Measurements from ENCODE around the gene IGFBP6. TPM values are rescaled to one million over a fixed set of nuclear protein-coding genes. Genes with fewer than 3 reads are reported as not detected.

Gene IGFBP6
- total RNA-seq, 1 donor from 2014 or later = 21.5 TPM

DNA sequence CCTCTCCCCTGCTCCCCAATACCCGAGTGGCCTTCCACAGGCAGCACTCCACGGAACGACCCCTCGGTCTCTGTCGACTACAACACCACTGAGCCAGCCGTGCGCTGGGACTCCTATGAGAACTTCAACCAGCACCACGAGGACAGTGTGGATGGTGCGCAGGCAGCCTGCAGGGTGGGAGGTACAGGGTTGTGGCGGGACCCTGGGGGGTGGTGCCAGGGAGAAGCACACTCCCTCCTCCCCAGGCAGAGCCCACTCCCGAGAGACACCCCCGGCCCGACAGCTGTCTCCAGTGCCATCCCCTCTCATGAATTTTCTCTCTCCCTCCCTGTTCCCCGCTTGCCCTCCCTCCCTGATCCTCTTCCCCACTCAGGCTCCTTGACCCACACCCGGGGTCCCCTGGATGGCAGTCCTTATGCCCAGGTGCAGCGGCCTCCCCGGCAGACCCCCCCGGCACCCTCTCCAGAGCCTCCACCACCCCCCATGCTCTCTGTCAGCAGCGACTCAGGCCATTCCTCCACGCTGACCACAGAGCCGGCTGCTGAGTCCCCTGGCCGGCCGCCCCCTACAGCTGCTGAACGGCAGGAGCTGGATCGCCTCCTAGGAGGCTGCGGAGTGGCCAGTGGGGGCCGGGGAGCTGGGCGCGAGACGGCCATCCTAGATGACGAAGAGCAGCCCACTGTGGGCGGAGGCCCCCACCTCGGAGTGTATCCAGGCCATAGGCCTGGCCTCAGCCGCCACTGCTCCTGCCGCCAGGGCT, 38.6 kb upstream of the IGFBP6 start:
- DNase-seq (ENCODE audit: extremely low read depth, low read depth, low spot score) = no peak

DNA sequence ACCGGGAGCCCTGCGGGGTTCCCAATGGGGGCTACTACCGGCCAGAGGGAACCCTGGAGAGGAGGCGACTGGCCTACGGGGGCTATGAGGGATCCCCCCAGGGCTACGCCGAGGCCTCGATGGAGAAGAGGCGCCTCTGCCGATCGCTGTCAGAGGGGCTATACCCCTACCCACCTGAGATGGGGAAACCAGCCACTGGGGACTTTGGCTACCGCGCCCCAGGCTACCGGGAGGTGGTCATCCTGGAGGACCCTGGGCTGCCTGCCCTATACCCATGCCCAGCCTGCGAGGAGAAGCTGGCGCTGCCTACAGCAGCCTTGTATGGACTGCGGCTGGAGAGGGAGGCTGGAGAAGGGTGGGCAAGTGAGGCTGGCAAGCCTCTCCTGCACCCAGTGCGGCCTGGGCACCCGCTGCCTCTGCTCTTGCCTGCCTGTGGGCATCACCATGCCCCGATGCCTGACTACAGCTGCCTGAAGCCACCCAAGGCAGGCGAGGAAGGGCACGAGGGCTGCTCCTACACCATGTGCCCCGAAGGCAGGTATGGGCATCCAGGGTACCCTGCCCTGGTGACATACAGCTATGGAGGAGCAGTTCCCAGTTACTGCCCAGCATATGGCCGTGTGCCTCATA, 37.9 kb upstream of the IGFBP6 start:
- no peak for DNase-seq (ENCODE audit: extremely low read depth, low read depth, low spot score)

DNA sequence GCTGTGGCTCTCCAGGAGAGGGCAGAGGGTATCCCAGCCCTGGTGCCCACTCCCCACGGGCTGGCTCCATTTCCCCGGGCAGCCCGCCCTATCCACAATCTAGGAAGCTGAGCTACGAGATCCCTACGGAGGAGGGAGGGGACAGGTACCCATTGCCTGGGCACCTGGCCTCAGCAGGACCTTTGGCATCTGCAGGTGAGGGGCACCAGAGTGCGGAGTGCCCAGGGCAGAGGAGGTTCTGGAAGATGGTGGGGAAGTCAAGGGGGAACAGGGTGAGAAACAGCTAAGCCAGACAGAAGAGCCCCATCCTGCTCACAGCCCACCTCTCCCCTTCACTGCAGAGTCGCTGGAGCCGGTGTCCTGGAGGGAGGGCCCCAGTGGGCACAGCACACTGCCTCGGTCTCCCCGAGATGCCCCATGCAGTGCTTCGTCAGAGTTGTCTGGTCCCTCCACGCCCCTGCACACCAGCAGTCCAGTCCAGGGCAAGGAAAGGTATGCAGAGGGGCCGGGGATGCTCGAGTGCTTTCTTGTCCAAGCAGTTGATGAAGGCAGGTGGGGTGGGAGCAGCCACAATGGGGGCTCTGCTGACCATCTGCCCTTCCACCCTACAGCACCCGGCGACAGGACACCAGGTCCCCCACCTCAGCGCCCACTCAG, 37.3 kb upstream of the IGFBP6 start:
- no peak for DNase-seq (ENCODE audit: extremely low read depth, low read depth, low spot score)

DNA sequence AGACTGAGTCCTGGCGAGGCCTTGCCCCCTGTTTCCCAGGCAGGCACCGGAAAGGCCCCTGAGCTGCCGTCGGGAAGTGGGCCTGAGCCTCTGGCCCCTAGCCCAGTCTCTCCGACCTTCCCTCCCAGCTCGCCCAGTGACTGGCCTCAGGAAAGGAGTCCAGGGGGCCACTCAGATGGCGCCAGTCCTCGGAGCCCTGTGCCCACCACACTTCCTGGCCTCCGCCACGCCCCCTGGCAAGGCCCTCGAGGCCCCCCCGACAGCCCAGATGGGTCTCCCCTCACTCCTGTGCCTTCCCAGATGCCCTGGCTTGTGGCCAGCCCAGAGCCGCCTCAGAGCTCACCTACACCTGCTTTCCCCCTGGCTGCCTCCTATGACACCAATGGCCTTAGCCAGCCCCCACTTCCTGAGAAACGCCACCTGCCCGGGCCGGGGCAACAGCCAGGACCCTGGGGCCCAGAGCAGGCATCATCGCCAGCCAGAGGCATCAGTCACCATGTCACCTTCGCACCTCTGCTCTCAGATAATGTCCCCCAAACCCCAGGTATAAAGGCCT, 36.7 kb upstream of the IGFBP6 start:
- DNase-seq (ENCODE audit: extremely low read depth, low read depth, low spot score) = no peak

DNA sequence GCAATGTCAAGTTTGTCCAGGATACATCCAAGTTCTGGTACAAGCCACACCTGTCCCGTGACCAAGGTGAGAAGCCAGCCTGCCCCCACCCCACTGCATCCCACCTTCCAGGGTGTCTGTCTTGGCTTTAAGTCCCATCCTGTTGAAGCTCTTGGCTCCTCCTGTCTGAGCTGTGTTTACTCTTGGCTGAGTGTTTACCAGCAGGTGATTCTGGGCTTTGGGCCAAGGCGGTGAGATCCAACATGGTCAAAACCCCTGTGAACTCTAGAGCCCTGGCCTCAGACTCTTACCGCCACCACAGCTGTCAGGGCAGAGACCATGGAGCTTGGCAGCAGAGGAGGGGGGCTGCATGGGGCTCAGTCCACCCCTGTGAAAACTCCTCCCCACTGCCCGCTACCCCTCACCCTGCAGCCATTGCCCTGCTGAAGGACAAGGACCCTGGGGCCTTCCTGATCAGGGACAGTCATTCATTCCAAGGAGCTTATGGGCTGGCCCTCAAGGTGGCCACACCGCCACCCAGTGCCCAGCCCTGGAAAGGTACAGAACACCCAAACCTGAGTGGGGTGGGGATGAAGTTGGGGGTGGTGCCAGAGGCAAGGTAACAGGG, 36.0 kb upstream of the IGFBP6 start:
- no peak for DNase-seq (ENCODE audit: extremely low read depth, low read depth, low spot score)

DNA sequence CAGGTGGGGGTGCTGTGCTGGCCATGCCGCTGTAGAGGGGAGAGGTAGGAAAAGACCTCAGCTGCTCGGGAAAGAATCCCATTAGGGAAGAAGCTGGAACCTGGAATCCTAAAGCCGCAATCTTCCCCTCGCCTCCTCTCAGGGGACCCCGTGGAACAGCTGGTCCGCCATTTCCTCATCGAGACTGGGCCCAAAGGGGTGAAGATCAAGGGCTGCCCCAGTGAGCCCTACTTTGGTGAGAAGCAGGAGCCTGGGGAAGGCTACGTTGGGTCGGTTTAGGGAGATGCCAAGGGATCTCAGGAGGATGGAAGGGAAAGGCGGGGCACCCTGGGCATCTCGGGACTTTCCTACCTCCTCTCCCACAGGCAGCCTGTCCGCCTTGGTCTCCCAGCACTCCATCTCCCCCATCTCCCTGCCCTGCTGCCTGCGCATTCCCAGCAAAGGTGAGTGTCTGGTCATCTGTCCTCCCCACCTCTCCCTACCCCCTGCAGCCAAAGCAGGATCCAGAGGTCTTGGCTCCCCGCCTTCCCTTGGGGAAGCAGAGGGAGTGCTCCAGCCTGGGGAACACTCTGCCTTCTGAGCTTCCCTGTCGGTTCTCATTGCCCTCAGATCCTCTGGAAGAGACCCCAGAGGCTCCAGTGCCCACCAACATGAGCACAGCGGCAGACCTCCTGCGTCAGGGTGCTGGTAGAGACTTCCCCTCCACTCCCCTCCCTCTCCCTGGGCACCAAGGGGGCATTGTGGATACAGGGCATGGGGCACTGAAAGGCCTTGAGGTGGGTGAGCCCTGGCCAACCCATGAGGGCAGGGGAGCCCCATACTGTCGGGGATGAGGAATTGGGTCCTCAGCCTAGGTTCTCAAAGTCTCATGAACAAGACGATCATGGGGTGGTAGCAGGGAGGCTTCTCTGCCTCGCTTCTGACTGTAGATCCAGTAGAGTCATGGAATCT, 35.2 kb upstream of the IGFBP6 start:
- no peak for DNase-seq (ENCODE audit: extremely low read depth, low read depth, low spot score)

DNA sequence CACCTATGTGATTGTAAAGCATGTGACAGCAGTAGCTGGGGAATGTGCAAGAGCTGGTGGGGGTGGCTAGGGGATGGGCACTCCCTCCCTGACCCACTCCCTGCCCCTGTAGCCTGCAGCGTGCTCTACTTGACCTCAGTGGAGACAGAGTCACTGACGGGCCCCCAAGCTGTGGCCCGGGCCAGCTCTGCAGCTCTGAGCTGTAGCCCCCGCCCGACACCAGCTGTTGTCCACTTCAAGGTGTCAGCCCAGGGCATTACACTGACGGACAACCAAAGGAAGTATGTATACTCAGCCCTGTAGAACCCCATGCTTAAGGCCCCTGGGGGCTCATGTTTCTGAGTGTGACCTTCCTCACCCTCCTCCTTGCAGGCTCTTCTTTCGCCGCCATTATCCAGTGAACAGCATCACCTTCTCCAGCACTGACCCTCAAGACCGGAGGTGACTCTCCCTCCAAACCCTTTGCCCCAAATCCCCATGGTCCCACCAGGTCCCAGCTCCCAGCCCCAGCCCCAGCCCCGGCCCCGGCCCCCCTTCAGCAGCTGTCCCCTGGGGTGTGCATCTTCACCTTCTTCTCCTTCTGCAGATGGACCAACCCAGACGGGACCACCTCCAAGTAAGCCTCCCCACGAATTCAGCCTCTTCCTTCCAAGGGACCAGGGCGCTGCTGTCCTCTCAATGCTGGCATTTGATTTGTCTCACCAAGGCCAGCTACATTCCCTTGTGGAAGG, 34.3 kb upstream of the IGFBP6 start:
- no peak for DNase-seq (ENCODE audit: extremely low read depth, low read depth, low spot score)

DNA sequence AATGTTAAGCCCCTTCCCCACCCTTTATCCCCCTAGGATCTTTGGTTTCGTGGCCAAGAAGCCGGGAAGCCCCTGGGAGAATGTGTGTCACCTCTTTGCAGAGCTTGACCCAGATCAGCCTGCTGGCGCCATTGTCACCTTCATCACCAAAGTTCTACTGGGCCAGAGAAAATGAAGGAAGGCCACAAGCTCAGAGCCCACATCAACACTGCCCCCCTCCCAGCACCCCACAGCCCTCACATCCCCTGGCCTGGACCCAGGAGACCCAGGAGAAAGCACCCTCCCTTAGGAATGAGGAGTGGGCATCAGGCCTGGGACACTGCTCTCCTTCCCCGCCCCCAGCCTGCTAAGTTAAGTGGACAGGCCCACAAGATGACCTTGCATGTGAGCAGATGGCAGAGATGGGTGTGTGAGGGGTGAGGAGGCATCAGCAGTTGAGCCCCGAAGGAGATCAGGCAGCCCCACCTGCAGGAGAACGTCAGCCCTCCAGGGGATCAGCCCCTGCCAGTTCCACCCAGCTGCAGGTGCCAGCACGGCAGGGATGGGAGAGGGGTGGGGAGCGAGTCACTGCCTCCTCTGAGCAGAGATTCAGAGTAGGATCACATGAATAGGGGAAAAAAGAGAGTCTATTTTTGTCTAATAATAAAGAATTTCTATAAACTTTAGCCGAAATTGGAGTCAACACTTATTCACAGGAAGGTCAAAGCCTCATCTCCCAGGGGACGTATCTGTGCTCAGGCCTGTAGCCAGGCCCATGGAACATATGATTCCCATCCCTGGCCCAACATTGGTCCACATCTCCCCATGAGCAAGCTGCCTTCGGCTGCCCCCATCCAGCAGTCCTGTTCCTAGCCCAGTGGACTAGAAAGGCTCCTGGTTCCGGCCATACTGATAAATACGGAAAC, 33.5 kb upstream of the IGFBP6 start:
- DNase-seq (ENCODE audit: extremely low read depth, low read depth, low spot score) = no peak

DNA sequence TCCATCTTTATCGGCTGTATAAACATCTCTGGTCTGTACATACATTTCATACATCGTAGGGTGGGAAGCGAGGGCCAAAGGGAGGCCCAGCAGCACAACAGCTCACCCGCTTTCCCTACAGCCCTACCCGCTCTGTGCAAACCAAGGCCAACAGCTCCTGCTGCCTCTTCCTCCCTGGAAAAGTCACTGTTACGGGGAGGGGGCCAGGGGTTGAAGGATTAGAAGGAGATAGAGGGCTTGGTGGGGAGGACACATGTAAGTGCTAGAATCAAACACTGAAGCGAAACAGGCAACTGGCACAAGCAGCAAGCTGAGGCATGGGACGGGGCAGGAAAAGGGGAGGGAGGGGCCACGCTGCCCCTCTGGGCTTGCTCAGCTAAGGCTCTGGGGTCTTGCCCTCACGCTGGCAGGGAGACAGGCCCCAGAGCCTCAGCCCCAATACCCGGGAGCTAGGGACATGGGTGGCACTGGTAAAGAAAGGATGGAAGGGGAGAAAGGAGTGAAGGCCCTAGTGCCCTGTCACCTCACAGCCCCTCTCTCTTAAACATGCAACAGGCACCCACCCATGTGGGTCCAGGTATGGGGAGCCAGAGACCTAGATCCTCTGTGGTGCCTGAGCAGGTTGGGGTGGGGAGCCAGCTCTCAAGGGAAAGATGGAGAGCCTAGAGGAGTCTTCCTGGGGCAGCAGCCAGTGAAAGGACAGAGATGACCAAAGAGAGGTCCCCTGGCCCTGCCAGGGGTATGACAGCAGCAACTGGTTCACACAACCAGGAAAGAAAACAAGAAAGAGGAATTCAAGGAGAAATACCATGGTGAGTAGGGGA, 32.6 kb upstream of the IGFBP6 start:
- no peak for DNase-seq (ENCODE audit: extremely low read depth, low read depth, low spot score)

DNA sequence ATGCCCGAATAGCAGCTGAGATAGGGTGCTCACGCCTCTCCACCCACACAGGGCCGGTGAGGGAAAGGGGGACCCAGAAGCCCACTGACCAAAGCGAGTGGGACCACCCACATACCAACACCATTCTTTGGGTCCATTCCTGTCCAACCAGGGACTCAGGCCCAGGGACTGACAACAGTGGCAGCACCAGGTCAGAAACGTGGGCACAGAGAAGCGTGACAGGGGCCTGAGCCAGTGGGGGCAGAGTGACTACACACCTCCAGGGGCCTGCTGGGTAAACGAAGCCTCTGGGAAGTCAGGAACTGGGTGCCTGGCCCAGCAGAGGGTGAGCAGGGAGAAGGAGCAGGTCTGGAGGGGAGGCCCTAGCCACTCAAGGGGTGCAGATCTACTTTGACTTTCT, 32.0 kb upstream of the IGFBP6 start:
- no peak for DNase-seq (ENCODE audit: extremely low read depth, low read depth, low spot score)

DNA sequence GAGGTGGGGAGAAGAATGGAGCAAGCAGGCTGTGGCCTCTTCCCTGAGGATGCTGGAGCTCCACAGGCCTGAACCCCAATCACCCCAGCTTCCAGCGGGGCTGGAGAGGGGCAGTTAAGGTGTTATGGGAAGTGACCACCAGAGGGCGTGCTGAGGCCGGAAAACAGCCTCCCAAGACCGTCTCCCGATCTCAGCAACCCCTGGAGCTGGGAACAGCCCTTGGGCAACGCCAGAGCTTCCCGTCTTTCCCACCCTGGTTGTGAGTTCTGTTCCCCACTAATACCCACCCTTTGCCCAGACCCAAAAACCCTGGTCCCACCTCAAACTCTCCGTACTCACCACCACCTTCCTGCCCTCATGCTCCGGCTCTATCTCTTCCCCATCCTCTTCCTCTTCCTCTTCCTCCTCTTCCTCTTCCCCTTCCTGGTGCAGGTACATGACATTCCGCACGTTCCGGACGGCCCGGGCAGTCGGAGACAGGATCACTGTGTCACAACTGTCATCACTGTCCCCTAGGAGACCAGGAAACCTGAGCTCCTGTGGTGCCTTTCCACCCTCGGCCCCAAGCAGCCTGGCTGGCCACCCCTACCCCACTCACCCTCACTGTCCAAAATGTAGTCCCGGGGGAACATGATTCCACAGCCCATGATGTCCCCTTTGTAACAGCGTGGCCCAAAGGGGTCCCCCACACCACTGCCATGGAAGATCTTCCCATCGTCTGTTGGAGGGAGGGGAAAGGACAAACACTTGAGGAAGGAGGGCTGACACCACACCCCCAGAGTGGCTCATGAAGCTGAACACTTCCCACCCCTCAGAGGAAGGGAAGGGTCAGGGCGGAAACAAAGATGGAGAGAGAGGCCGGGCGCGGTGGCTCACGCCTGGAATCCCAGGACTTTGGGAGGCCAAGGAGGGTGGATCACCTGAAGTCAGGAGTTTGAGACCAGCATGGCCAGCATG, 31.2 kb upstream of the IGFBP6 start:
- DNase-seq (ENCODE audit: extremely low read depth, low read depth, low spot score) = no peak

DNA sequence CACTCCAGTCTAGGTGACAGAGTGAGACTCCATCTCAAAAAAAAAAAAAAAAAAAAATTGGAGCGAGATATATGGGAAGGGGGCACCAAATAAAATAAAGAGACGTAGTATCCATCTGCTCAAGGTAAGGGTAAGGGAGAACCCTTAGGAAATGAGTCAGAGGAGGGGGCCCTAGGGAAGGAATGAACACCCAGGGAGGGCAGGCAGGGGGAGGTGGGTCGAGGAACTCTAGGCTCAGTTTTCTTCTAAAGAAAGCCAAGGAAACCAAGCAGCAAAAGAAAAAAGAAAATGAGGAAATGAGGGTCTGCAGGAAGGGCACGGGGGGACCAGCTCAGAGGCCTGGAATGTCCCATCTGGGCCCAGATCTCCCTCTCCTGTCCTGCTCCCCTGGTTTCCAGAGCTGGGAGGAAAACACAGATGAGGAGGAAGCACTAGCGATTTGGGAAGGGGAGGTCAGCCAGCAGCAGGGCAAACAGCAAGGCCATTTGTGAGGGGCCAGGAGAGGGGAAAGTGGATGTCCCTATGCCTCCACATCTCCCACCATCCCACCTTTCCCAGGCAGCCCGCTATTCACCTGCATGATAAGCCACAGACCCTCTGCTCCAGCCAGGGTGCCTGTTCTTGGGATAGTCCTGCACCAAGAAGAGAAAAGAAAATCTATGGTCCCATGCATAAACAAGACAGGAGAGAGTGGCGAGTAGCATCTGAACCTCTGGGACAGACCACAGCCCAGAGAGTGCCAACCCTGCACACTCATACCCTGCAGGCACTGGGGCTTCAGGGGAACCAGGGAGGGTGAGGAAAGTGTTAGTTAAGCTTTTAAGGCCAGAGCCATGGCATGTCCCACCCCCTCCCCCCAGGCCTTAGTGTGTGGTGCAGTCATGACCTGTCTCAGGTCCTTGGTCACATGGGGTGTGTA, 30.1 kb upstream of the IGFBP6 start:
- DNase-seq (ENCODE audit: extremely low read depth, low read depth, low spot score) = no peak

DNA sequence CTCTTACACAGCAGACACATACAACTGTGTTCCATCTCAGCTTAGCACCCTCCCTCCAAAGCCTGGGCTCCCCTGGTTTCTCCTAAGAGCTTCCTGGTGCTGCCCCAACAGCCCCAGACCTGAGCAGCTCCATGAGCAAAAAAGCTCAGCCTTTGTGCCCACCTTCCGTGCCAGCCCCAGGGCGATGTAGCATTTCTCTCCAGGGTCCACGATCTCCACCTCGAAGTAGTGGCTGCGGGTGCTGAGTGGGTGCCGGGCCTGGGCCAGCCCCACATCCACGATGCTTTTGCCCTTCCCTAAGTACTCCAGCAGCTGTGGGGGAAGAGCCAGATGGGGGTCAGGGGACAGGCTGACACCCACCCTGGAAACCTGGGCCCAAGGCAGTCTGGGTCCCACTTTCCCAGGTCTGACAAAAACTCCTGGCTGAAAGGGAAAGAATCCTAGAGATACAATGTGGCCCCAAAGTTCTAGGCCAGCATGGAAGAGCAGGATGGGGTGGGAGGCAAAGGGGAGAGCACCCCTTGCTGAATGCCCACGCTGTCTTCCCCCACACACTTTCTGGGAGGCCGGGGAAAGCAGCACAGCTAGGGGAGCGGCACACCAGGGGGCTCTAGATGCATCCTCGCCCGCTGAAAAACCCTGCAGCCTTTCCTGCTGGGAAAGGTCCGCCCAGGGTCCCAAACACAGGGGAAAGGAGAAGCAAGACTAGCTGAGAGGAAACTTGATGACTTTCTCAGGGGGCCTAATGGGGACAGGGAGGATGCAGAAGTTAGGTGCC, 29.3 kb upstream of the IGFBP6 start:
- DNase-seq (ENCODE audit: extremely low read depth, low read depth, low spot score) = no peak

DNA sequence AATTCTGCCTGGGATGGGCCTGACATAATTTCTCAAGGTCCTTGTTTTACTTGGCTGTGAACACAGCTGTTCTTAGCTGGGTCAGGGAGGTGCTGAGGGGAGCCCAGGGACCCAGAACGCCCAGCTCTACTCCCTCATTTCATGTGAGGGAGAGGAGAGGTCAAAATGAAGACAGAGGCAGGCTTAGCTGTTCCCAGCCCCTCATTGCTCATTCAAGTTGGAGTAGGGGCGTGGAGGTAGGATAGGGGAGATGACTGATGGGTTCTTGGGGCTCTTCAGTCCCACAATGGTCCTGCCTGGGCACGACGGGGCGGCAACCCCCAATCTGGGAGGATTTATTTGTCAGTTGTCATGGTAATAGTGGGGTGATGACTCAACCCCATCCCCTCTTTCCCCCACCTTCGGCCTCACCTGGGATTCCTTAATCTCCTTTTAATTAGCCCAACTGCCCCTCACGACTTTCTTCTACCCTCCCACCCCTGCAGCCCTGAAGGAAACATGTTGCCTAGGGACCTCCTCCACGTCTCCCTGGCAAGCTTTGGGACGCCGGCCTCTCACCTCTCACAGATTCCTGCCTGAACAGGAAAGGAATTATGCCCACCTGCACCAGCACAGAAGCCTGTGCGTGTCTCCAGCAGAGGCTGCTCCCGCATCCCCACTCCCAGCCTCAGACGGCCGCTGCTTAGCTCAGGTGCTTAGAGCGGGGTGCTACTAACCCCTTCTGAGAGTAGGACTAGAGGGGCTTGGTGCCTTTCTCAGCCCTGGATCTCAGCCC, 28.5 kb upstream of the IGFBP6 start:
- DNase-seq (ENCODE audit: extremely low read depth, low read depth, low spot score) = no peak

All from glomerular endothelial cell (primary cell).